ENCODE measurements around the gene CLUH.

The CLUH gene

GRCh38 chr17:2718150-2718938, 6.8 kb upstream of the CLUH start:
- no peak for DNase-seq

GRCh38 chr17:2716649-2717048, 5.1 kb upstream of the CLUH start:
- DNase-seq: no peak

GRCh38 chr17:2713881-2714280, 2.3 kb upstream of the CLUH start:
- peak in 1 of 14 donors; percentile 65 for DNase-seq

- peak in 1 of 14 donors; percentile 56 for DNase-seq
Measured at GRCh38 chr17:2712300-2713043, 908 bp upstream of the CLUH start.

GRCh38 chr17:2710803-2711607, 559 bp downstream of the CLUH start:
- no peak for DNase-seq

- no peak for DNase-seq
Measured at GRCh38 chr17:2710071-2710802, 1.3 kb downstream of the CLUH start.

GRCh38 chr17:2709183-2709661, 2.3 kb downstream of the CLUH start:
- no peak for DNase-seq

- DNase-seq: no peak
Measured at GRCh38 chr17:2708585-2709182, 2.9 kb downstream of the CLUH start.

- DNase-seq: peak in 13 of 14 donors; percentile 7 to 89 (median 51)
Measured at GRCh38 chr17:2707721-2708584, 3.6 kb downstream of the CLUH start.

- DNase-seq: no peak
Measured at GRCh38 chr17:2706911-2707510, 4.6 kb downstream of the CLUH start.

- DNase-seq: no peak
Measured at GRCh38 chr17:2705888-2706795, 5.4 kb downstream of the CLUH start.

- no peak for DNase-seq
Measured at GRCh38 chr17:2705263-2705662, 6.3 kb downstream of the CLUH start.

- no peak for DNase-seq
Measured at GRCh38 chr17:2704890-2705248, 6.7 kb downstream of the CLUH start.

GRCh38 chr17:2704031-2704889, 7.3 kb downstream of the CLUH start:
- no peak for DNase-seq

- no peak for DNase-seq
Measured at GRCh38 chr17:2703606-2704005, 8.0 kb downstream of the CLUH start.

GRCh38 chr17:2703181-2703580, 8.4 kb downstream of the CLUH start:
- no peak for DNase-seq

GRCh38 chr17:2701996-2702741, 9.4 kb downstream of the CLUH start:
- DNase-seq: no peak

Measured in C1 segment of cervical spinal cord (tissue), 14 donors.